HUES6 (cell line): ENCODE data around the gene TOX2.

ENCODE experiments used
- H3K27ac ChIP-seq: 2 replicates; pipeline ENCODE4 v1.7.0; 2013; ENCODE audit warnings: low read depth, mild to moderate bottlenecking, low read length, inconsistent platforms
- H3K27me3 ChIP-seq: 2 replicates; pipeline ENCODE4 v1.6.1; 2013; ENCODE audit warnings: low read length; ENCODE audit not compliant: control insufficient read depth, insufficient read depth
- H3K36me3 ChIP-seq: 2 replicates; pipeline ENCODE4 v1.6.1; 2013; ENCODE audit warnings: low read length; ENCODE audit not compliant: control insufficient read depth, insufficient read depth
- H3K4me1 ChIP-seq: 2 replicates; pipeline ENCODE4 v1.6.1; 2013; ENCODE audit warnings: low read length; ENCODE audit not compliant: control insufficient read depth, insufficient read depth
- H3K4me3 ChIP-seq: 2 replicates; pipeline ENCODE4 v1.5.1; 2013; ENCODE audit warnings: low read depth, low read length
- H3K9ac ChIP-seq: one replicate; pipeline ENCODE4 v1.6.1; 2013; ENCODE audit warnings: mild to moderate bottlenecking, low read length
- H3K9me3 ChIP-seq: 2 replicates; pipeline ENCODE4 v1.6.1; 2013; ENCODE audit warnings: low read depth, low read length; ENCODE audit not compliant: control insufficient read depth, insufficient read depth

The TOX2 gene

DNA sequence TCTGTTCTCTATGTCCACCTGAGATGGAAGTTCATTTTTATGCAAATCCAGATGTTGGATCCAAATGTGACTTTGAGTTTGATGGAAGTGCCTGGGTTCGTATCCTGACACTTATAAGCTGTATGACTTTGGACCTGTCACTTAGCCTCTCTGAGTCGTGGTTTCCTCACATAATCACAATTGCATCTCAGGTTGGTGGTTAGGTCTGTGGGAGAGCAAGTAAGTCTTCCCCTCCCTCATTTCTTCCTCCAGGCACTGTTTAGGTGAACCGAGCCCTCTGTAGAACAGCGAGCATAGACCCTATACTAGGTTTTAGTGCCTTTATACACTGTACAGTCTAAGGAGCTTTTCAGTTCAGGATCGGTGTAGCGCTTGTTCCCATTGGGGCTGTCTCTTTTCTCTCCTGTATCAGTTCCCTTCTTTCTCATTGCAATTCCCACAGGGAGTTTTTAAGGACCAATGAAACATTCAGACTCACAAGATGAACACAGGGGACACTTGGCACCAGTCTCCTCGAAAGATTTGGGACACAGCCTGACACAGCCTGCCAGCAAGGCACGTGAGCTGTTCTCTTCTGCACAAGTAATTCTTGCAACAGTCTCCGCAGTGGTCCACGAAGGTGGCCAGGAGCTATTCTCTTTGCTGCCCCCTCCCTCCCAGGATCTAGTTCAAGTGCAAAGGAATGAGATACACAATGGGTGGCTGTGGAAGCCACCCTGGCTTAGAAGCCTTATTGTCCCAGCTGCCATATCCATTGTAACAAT is 11.8 kb downstream of the TOX2 start:
- Histone ChIP-seq H3K9me3 (no peaks in the 10 kb centered on the region), H3K9ac (no peak overlapping the region), H3K27me3 (no peaks in the 10 kb centered on the region), H3K4me3 (no peak overlapping the region), H3K27ac (no peak overlapping the region), H3K36me3 (no peaks in the 10 kb centered on the region), H3K4me1 (peaks cover 3% of the 10 kb centered on the region; the same call in 1 of the 2 replicates)

DNA sequence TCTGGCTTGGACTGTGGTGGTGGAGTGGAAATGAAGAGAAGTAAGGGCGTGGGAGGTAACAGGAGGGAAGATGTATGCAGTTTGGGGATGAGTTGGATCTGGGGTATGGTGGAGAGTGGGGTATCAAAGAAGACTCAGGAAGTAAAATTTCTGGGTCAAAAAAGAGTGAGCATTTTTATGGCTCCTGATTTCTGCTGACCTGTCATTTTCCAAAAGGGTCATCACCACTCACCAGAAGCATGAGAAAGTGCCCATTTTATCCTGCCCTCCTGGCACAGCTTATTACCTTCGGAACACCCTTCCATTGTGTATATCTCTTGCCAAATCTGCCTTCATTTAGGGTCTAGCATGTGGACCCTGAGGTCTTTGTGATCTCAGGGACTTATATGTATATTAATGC is 17.3 kb downstream of the TOX2 start:
- H3K27ac ChIP-seq, result no peak overlapping the region
- H3K9me3 ChIP-seq, result no peaks in the 10 kb centered on the region
- no peak overlapping the region for H3K4me3 ChIP-seq
- H3K4me1 ChIP-seq, result no peaks in the 10 kb centered on the region
- no peaks in the 10 kb centered on the region for H3K36me3 ChIP-seq
- H3K27me3 ChIP-seq, result no peaks in the 10 kb centered on the region
- H3K9ac ChIP-seq, result no peak overlapping the region

DNA sequence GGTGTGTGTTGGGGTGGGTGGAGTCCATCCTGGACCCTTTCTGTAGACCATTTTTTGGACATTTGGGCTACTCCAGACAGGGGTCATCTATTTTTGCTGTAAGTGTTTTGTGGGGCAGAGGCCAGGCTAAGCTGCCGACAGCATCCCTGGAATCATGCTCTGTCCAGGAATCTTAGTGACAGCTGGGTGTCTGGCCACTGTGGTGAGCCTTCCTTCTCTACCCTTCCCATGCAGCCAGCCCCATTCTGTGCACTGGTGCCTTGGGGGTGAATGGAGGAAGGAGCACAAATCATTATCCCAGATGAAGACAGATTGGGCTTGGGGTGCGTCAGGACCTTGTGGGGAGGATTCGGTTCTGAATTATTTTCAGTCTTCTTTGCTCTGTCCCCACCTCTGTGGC is 20.2 kb downstream of the TOX2 start:
- Histone ChIP-seq H3K4me1 (no peaks in the 10 kb centered on the region), H3K9ac (no peak overlapping the region), H3K36me3 (no peaks in the 10 kb centered on the region), H3K27me3 (no peaks in the 10 kb centered on the region), H3K9me3 (no peaks in the 10 kb centered on the region), H3K27ac (no peak overlapping the region), H3K4me3 (no peak overlapping the region)

DNA sequence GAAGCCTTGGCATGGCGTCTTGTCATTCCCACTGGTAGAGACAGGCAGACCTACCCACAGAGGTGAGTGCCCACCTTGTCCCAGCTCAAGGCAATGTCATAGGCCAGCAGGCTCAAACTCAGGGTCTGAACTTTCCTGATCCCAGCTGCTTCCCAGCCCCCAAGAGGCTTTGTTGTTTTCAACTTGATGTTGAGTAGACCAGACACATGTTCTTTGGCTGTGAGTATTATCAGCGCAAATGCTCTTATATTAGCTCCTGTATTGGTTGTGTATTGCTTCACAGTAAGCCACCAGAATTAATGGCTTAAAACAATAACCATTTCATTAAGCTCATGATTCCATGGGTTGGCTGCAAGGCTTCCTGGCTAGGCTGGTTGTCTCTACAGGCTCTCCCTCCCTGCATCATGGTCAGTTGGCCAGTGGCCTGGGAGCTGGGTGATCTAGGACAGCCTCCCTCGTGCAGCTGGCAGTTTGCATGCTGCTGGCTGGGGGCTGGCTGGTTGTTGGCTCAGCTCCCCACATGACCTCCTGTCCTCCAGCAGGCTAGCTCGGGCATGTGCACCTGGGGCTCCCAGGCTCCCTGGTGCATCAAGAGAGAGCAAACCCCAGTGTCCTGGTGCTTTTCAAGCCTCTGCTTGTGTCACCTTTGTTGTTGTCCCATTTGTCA is 21.6 kb downstream of the TOX2 start:
- Histone ChIP-seq H3K36me3 (no peaks in the 10 kb centered on the region), H3K4me1 (0 out of 2 replicates have a peak, but pooled peaks cover 3% of the 10 kb centered on the region), H3K27ac (no peak overlapping the region), H3K9me3 (no peaks in the 10 kb centered on the region), H3K9ac (no peak overlapping the region), H3K27me3 (no peaks in the 10 kb centered on the region), H3K4me3 (no peak overlapping the region)

DNA sequence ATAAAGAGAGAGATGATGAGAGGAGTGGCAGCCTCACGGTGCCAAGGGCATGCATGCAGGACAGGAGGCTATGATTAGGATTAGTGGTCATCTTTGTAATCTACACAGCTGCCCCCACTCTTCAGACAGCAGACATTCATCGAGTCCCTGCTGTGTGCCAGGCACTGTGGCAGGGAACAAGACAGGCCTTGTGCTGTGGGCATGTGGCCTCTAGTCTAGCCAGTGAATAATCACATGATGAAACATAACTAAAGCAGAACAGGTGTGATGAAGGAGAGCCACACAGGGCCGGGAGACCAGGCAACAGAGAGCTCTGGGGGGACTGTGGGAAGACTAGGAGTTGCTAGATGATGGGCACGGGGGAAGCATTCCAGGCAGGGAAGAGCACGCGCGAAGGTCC is 22.2 kb downstream of the TOX2 start:
- no peak overlapping the region for H3K4me3 ChIP-seq
- no peak overlapping the region for H3K9ac ChIP-seq
- H3K9me3 ChIP-seq, result no peaks in the 10 kb centered on the region
- H3K27ac ChIP-seq, result no peak overlapping the region
- H3K36me3 ChIP-seq, result no peaks in the 10 kb centered on the region
- H3K27me3 ChIP-seq, result no peaks in the 10 kb centered on the region
- peaks cover 3% of the 10 kb centered on the region; the same call in 1 of the 2 replicates for H3K4me1 ChIP-seq

DNA sequence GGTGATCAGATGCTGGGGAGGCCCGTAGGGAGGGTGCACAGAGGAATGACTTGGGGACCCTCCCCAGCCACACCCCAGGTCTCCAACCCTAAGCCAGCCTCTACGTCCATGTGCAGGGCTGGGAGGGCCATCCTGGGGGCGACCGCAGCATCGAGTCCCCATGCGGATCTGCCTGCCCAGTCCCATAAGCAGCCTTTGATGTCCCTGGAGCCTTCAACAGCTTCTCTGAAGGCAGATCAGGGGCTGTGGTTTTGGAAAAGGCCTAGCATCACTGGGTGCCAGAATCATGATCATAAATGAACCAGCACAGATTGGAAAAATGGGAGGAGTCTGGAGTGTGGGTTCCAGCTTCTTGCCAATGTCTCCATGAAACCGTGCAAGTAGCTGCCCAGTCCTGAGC is 22.9 kb downstream of the TOX2 start:
- Histone ChIP-seq H3K27ac (no peak overlapping the region), H3K9ac (no peak overlapping the region), H3K4me3 (no peak overlapping the region), H3K4me1 (peaks cover 3% of the 10 kb centered on the region), H3K36me3 (no peaks in the 10 kb centered on the region), H3K27me3 (no peaks in the 10 kb centered on the region), H3K9me3 (no peaks in the 10 kb centered on the region)

DNA sequence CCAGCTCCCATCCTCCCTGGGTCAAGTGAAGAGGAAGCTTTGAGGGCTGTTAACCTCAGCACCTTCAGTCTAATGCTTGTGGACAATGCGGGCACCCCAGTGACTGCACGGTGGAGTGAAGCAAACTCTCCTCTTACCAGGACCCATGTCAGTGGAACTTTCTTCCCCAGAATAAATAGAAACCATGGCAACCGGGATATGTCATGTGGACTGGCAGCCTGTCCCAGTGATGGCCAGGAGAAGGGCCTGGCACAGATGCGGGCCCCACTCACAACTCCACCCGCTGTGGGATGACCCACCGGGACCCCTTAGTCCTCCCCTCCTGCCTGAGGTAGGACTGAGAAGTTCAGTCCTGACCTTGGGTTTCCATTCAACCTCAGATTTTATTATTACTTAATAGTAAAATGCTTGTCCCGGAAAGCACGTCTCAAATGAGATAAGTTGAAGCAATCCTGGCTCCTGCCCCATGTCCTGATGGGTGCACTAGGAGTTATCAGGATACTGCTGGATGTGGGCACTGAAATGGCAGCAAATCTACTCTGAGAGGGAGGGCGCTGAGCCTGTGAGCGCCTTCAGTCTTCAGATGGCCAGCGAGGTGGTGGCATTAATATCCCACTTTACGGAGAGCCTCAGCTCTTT is 23.5 kb downstream of the TOX2 start:
- Histone ChIP-seq H3K9me3 (no peaks in the 10 kb centered on the region), H3K4me1 (peaks cover 8% of the 10 kb centered on the region), H3K4me3 (no peak overlapping the region), H3K27me3 (no peaks in the 10 kb centered on the region), H3K36me3 (no peaks in the 10 kb centered on the region), H3K27ac (no peak overlapping the region), H3K9ac (no peak overlapping the region)

DNA sequence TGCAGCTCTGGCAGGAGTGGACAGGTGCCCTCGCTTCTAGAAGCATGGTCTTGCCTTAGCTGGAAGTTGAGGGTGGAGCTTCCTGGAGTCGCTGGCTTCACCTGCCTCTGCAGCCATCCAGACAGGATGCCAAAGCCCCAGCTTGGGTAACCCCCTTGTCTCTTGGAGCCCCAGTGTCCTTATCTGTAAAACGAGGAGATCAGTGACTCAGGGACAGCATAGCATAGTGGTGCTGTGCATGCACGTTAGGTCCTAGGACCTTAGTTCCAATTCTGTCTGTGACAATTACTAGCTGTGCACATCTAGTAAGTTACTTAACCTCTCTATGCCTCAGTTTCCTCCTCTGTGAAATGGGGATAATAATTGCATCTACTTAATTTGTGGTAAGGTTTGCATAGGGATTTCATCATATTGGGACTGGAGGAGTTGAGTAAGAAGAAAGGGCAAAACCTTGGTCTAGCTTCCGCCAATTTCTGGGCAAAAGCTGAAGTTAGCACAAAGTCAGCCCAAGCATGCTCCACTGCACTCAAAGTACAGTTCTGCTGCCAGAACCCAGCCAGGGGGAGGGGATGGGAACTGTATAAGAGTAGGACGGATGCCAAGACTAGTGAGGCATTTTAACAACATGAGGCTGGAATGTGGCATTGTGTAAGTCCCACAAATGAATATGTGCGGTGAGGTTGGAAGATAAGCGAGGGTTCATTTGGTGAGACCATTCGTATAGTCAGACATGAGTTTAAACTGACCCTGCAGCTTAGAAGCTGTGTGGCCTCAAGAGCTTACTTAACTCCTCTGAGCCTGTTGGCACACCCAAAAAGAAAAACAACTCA is 24.5 kb downstream of the TOX2 start:
- no peaks in the 10 kb centered on the region for H3K27me3 ChIP-seq
- no peak overlapping the region for H3K4me3 ChIP-seq
- peaks cover 8% of the 10 kb centered on the region for H3K4me1 ChIP-seq
- no peak overlapping the region for H3K27ac ChIP-seq
- H3K9ac ChIP-seq, result no peak overlapping the region
- no peaks in the 10 kb centered on the region for H3K36me3 ChIP-seq
- H3K9me3 ChIP-seq, result no peaks in the 10 kb centered on the region

DNA sequence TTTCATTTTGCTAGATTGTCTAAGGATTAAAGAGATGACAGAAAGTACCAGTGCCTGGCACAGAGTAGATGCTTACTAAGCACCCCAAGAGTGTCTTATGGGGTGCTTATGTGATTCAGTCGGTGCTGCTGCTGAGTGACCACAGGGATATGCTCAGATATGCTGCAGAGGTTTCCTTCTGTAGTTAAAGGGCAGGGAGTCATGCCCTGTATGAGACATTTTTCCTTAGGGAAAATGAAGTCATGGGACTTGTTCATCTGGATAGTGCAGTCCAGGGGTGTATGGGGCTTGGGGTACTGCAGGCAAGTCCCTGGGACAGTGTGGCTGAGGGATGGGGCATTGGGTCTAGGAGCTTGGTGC is 25.1 kb downstream of the TOX2 start:
- peaks cover 8% of the 10 kb centered on the region for H3K4me1 ChIP-seq
- H3K4me3 ChIP-seq, result no peak overlapping the region
- no peaks in the 10 kb centered on the region for H3K9me3 ChIP-seq
- no peak overlapping the region for H3K27ac ChIP-seq
- no peak overlapping the region for H3K9ac ChIP-seq
- H3K36me3 ChIP-seq, result no peaks in the 10 kb centered on the region
- no peaks in the 10 kb centered on the region for H3K27me3 ChIP-seq

DNA sequence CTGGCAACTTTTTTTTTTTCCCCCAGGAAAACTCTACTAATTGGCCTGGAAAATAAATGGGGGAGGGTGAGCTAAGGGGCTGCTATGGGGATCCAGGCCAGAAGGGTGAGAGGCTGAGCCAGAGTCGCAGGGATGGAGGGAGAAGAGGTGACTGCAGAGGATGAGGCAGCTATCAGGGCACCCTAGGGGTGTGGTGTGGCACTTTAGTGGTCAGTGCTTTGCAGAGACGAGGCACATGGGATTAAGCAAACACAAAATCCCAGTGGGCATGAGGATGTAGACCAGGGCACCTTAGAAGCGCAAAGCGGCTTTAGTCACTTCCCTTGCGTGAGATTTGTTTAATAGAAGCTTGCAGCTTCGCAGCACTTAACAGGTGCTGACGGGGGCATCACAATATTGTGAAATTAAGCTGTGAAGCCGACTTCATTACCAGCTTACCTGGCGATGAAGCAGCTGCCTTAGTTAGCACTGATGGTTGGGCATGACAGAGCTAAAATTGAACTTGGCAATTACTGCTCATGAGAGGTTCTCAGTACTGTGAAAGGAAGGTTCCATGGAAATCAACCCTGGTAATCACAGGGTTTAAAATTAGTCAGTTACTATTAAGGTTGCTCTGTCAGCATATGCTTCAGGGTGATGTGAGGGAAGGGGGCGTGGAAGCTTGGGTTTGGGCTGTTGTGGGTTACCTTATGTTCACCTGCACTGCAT is 26.0 kb downstream of the TOX2 start:
- no peak overlapping the region for H3K9ac ChIP-seq
- H3K36me3 ChIP-seq, result no peaks in the 10 kb centered on the region
- no peak overlapping the region for H3K4me3 ChIP-seq
- peaks cover 8% of the 10 kb centered on the region for H3K4me1 ChIP-seq
- H3K9me3 ChIP-seq, result no peaks in the 10 kb centered on the region
- no peaks in the 10 kb centered on the region for H3K27me3 ChIP-seq
- no peak overlapping the region for H3K27ac ChIP-seq
